NCI-H187 treated with DMSO at 0.1 percent for 48 hours (cell line): Measurements from ENCODE around the gene OSBPL1A.
"Not testable (repeated sequence)": the region's sequence is repeated elsewhere in the genome, so short reads cannot be mapped to it uniquely, and the experiment has no call there.

Experiments
- DNase-seq: peaks from one replicate; lab custom pipeline; 2025; lab: John Stamatoyannopoulos, UW

Gene OSBPL1A

DNA sequence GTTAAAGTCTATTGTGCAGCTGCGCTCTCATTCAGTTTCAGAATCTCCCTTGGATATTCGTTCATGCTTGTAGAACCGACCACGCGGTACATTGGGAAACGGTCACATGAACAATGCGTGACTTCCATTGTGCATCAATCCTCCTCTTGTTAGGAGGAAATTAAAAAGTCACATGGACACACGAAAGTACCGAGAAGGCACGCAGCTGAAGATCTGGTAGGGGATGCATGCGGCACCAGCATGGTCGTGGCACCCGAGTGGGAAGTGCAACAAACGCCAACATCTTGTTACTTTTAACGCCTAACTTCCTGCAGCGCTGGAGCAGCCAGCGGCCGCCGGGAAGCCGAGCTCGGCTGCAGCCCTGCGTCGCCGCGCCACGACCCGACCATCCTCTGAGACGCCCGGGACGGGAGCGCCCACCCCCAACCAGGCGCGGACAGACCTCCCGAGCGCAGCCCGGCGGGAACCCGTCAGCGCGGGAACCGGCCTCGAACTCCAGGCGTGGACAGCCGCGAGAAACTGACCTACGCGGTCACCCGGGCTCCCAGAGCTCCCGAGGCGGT lies 412 bp downstream of the OSBPL1A start:
- DNase-seq: peak; percentile 21

GRCh38 chr18:24396082-24396633 lies 1.5 kb downstream of the OSBPL1A start:
- no peak for DNase-seq

DNA sequence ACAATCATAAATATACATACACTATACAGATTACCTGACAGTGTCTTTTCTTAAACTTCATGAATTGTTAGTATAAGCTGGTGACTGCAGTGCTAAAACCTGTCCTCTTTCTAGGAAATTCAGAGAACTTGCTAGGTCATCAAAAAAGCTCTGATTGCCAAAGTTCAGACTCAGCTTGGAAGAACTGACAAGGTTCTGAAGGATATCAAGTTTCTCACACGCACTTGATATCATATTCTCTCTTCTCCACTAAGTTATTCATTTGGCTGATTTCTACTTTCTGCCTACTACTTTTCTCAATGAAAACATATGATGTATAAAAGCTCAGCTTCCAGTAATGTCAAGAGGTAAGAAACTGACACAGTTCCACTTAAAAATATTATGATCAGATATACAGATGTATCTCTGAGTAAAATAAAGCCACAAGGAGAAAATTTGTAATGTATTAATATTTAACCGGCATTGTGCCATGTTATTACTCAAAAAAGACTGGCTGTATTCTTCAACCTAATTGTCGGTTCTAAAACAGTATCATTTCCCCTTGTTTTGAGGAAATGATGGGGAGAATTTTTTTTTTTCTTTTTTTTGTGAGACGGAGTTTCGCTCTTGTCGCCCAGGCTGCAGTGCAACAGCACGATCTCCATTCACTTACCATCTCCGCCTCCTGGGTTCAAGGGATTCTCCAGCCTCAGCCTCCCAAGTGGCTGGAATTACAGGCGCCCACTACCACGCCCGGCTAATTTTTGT lies 2.4 kb downstream of the OSBPL1A start:
- DNase-seq: no peak

DNA sequence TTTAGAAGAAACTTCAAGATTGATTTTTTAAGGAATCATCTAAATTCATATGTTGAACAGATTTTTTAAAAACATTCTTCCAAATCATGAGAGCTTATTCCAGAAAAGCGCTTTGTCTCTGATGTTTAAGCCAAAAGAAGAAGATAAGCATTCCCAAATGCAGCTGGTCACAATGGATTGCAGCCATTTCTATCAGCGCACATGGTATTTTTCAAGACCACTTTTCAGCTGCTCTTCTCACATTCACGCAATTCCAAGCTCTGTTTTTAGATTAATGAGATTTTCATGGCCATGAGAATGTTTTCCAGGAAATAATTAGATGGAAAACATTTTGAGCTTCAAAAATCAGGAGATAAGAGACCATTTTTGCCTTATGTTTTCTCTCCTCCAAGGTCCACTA lies 8.7 kb downstream of the OSBPL1A start:
- DNase-seq: no peak

DNA sequence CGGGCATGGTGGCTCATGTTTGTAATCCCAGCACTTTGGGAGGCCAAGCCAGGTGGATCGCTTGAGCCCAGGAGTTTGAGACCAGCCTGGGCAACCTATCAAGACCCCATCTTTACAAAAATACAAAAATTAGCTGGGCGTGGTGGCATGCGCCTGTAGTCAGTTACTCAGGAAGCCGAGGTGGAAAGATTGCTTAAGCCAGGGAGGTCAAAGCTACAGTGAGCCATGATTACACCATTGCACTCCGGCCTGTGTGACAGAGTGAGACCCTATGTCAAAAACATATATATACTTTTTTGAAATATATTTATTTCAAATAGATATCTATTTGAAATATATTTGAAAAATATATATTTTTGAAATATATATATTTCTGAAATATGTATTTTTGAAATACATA lies 10.9 kb downstream of the OSBPL1A start:
- DNase-seq: no peak

- DNase-seq: no peak
Measured at GRCh38 chr18:24381126-24381525, 16.5 kb downstream of the OSBPL1A start.

DNA sequence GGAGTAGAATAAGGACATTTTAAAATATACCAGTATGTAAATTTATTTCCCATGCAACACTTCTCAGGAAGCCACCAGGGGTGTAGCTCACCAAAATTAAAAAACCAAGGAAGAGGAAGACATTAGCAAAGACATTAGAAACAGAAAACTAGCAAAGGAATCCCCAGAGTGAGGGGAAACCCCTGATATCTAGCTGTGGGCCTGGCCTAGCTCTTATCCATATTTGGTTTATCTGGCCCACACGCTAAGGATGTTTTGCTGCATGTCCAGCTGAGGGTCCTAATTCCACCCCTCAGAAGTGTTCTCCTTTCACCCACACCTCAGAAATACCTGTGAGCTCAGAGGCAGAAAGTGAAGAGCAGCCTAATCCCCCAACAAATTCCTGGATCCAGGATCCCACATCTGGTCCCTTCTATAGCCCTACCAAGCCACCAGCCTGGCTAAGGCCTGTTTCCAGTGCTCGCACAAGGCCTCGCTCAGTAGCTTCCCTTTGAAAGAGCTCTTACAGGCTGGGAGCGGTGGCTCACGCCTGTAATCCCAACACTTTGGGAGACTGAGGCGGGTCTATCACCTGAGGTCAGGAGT lies 17.4 kb downstream of the OSBPL1A start:
- no peak for DNase-seq

- DNase-seq: no peak
Measured at GRCh38 chr18:24378598-24378997, 19.0 kb downstream of the OSBPL1A start.

DNA sequence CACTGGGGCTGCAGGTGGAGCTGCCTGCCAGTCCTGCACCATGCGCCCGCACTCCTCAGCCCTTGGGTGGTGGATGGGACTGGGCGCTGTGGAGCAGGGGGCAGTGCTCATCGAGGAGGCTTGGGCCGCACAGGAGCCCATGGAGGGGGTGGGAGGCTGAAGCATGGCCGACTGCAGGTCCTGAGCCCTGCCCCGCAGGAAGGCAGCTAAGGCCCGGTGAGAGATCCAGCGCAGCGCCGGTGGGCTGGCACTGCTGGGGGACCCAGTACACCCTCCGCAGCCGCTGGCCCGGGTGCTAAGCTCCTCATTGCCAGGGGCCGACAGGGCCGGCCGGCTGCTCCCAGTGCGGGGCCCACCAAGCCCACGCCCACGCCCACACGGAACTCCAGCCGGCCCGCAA lies 21.1 kb downstream of the OSBPL1A start:
- DNase-seq: not testable (repeated sequence)

GRCh38 chr18:24373328-24373727 lies 24.3 kb downstream of the OSBPL1A start:
- DNase-seq: no peak

DNA sequence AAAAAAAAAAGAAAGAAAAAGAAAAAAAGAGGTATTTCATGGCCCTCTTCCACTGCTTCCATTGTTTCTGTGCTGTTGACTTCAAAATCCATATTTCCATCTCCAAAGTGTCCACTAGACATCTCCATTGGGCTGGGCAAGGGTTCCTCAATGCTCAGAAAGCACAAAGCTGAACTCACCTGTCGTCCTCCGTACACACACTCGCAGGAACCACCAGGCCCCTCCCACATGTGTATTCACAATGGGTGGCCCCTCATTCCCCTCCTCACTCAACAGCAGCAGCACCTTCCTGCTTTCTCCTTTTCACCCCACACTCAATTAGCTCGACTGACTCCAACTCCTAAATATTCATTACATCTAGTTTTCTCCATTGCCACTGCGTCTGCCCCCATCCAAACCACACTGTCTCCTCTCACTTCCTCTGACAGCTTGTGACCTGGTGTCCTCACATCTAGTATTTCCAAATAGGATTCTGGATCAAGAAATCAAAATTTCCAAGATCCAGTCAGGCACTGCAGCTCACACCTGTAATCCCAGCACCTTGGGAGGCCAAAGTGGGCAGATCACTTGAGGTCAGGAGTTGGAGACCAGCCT lies 25.2 kb downstream of the OSBPL1A start:
- no peak for DNase-seq

DNA sequence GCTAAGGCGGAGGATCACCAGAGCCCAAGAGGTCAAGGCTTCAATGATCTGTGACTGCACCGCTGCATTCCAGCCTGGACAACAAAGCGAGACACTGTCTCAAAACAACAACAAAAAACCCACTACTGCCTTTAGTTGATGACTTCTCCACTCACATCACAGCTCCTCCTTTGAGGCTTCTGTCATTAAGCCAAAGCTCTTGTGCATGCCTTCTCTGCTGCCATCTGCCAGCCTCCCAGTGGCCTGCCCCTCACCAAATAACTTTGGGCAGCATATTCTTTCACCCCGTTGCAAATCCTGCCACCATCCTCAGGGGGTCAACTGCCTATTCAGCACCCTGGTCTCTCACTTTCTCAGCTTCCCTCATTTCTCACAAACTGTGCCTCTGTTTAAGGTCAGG lies 27.5 kb downstream of the OSBPL1A start:
- DNase-seq: no peak

- DNase-seq: no peak
Measured at GRCh38 chr18:24369426-24369825, 28.2 kb downstream of the OSBPL1A start.

- no peak for DNase-seq
Measured at GRCh38 chr18:24368749-24369148, 28.9 kb downstream of the OSBPL1A start.

DNA sequence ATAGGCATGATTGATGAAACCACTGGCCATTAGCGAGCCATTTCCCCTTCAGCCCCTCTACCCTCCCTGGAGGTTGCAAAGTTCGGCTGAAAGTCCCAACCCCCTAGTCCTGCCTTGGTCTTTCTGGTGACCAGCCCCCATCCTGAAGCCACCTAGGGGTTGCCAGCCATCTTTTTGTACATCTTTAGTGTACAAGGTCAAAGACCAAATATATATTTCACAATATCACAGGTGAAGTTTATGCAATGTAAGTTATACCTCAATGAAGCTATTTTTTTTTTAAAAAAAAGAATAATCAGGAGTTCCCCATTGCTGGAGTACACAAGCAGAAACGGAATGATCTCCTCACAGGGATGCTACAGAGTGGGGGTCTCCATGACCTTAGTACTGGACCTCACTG lies 31.3 kb downstream of the OSBPL1A start:
- DNase-seq: no peak

- no peak for DNase-seq
Measured at GRCh38 chr18:24364177-24364576, 33.4 kb downstream of the OSBPL1A start.

- no peak for DNase-seq
Measured at GRCh38 chr18:24362757-24363156, 34.9 kb downstream of the OSBPL1A start.

- DNase-seq: not testable (repeated sequence)
Measured at GRCh38 chr18:24359787-24360530, 37.7 kb downstream of the OSBPL1A start.

DNA sequence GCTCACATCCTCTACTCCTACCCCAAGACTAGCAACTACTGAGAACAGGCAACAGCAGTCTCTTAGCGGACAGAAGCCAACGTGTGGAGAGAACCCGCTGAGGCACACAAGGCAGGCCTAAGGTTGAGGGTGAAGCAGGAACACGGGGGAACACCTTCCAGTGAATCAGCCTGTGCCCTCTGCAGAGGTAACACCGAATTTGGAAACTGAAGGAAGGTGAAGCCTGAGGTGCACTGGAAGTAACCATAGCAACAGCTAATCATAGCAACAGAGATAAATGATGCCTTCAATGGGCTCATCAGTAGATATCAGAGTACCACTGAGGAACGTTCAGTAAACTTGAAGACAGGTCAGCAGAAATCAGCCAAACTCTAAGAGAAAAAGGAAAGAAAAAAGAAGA lies 43.3 kb downstream of the OSBPL1A start:
- no peak for DNase-seq

DNA sequence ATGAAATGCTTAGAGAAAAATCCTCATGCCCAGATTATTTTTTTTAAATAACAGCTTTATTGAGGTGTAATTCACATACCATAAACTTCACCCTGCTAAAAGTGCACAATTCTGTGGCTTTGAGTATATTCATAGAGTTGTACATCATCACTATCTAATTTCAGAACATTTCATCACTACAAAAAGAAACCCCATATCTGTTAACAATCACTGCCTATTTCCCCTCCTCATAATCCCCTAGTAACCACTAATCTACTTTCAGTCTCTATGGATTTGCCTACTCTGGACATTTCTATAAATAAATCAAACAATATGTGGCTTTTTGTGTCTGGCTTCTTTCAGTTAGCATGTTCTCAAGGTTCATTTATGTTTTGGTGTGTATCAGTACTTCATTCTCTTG lies 51.4 kb downstream of the OSBPL1A start:
- no peak for DNase-seq

GRCh38 chr18:24344509-24344908 lies 53.1 kb downstream of the OSBPL1A start:
- DNase-seq: no peak

DNA sequence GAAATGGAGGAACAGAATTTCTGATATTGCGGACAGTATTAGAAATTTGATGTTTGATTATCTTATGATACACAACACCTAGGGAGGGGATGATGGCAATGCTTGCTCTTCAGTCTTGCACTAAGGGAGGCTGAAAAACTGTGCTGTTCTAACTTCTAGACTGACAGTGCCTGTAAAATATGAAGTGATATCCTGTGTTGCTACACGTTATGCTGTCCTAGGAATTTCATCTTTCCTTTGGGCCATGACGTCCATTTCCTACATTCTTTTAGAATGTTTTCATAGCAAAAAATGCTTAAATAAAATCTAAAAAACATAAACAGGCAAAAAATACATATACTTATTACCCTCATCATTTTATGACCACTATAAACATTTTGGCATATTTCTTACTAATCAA lies 55.3 kb downstream of the OSBPL1A start:
- DNase-seq: no peak
